Measurements from ENCODE around the gene MDM2. TPM values are rescaled to one million over a fixed set of nuclear protein-coding genes. Genes with fewer than 3 reads are reported as not detected.
"Not testable (repeated sequence)": the region's sequence is repeated elsewhere in the genome, so short reads cannot be mapped to it uniquely, and the experiment has no call there.

MDM2 gene
- total RNA-seq, 1 donor from 2014 or later = 243 TPM

DNA sequence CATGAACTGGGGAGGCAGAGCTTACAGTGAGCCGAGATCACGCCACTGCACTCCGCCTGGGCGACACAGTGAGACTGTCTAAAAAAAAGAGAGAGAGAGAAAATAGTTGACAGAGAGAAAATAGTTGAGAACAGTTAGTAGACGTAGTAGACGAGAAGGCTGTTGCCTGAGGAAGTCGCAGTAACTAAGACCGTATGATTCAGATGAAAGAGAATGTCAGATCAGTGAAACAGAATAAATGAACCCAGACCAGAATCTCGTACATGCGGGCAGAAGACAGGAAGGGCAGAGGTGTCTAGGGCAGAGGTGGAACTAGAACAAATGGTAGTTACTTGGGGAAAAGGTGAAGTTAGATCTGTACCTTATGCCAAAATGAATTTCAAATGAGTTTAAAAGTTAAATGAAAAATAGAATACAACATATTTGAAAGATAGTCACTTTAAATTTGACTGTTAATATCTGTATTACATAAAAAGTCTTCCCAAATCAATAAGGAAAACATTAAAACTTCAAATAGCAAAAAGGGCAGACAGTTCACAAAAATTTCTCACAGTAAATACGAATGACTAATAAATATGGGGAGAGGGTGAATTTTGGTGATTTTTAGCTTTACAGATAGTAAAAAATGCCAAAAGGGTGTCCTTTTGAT lies 17.7 kb downstream of the MDM2 start:
- no peak for DNase-seq (ENCODE audit: low read depth, low spot score)

DNA sequence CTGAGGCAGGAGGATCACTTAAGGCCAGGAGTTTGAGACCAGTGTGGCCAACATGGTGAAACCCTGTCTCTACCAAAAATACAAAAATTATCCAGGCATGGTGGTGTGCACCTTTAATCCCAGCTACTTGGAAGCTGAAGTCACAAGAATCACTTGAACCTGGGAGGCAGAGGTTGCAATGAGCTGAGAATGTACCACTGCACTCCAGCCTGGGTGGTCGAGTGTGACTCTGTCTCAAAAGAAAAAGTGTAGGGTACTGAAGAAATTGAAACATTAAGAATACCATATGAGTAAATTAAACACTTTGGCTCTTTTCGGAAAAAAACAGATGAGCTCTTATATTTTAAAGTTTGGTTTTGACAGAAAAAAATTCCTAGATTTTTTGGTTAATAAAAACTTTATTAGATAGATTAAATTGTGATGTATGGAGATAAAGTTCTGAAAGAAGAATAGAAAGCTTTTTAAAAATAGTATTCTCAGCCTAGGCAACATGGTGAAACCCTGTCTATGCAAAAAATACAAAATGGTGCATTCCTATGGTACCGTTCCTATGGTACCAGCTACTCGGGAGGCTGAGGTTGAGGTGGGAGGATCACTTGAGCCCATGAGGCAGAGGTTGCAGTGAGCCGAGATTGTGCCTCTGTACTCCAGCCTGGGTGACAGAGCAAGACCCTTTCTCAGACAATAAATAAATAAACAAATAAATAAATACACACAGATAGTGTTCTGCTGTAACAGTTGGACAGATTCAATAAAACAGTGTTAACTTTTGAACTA lies 20.1 kb downstream of the MDM2 start:
- no peak for DNase-seq (ENCODE audit: low read depth, low spot score)

DNA sequence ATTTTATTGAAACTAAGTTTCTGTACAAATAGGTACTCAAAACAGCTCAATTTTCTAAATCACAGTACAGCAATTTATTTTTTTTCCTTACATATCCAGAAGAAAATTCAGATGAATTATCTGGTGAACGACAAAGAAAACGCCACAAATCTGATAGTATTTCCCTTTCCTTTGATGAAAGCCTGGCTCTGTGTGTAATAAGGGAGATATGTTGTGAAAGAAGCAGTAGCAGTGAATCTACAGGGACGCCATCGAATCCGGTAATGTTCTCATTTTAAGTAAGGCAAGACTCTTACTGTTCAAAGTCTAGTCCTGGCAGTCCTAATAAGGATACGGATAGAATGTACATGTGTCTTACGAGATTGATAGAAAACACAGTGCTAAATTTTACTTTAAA lies 20.7 kb downstream of the MDM2 start:
- no peak for DNase-seq (ENCODE audit: low read depth, low spot score)

DNA sequence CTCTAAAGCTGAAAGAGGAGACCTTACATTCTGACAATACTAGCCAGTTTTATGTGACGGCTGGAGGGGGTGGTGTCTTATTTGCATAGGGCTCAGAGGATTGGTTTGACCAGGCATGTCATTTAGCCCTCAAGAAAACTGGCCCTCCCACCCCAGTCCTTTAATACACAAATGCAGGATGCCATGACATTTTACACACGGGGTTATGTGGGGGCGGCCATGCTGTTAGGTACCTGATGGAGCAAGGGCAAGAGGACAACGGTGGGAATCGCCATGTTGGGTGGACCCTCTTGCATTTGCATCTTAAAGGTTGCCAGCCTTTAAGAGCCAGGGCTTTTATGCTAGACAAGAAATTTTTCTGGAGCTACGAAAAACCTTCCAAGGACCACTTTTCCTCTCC lies 23.3 kb downstream of the MDM2 start:
- no peak for DNase-seq (ENCODE audit: low read depth, low spot score)

DNA sequence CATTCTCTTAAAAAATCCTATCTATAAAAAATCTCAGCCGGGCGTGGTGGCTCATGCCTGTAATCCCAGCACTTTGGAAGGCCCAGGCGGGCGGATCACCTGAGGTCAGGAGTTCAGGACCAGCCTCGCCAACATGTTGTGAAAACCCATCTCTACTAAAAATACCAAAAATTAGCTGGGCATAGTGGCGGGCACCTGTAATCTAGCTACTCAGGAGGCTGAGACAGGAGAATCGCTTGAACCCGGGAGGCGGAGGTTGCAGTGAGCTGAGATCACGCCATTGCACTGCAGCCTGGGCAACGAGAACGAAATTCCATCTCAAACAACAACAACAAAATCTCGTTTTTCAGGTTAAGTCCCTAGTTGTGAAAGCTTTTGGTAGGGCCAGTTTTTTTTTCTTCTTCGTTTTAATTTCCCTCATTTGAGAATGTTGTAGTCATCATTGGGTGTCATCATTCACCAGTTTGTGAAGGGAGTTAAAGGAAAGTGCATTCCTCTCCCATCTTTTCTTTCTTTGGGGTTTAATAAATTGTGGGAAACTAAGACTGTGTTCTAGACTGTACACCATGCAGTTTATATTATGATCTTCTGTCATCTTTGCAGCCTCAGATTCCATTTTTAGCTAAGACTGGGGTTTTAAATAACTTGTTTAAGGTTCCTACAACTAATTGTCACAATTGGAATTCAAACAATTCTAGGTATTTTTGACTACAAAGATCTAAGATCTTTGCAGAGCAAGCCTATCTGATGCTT lies 23.9 kb downstream of the MDM2 start:
- DNase-seq (ENCODE audit: low read depth, low spot score) = no peak

DNA sequence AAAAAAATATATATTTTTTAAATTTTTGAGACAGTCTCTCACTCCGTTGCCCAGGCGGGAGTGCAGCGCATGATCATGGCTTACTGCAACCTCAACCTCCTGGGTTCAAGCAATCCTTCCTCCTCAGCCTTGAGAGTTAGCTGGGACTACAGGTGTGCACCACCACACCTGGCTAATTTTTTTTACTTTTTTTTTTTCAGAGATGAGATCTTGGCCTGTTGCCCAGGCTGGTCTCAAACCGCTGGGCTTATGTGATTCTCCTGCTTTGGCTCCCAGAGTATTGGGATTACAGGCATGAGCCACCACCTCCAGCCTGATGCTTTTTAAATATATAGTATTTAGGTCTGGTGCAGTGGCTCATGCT lies 24.5 kb downstream of the MDM2 start:
- no peak for DNase-seq (ENCODE audit: low read depth, low spot score)

DNA sequence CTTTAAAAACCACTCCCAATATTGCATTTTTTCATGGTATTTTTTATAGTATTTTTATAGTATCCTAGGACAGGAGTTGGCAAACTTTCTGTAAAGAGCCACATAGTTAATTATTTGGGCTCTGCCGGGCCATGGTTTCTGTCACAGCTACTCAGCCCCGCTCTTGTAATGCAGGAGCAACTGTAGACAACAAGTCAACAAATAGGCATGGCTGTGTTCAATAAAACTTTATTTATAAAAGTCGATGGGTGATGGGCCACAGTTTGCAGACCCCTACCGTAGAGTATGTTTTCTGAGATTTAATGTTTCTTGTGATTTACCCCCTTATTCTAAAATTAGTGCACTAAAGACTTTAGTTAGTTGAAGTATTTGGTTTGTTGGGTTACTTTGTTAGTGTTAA lies 25.5 kb downstream of the MDM2 start:
- no peak for DNase-seq (ENCODE audit: low read depth, low spot score)

DNA sequence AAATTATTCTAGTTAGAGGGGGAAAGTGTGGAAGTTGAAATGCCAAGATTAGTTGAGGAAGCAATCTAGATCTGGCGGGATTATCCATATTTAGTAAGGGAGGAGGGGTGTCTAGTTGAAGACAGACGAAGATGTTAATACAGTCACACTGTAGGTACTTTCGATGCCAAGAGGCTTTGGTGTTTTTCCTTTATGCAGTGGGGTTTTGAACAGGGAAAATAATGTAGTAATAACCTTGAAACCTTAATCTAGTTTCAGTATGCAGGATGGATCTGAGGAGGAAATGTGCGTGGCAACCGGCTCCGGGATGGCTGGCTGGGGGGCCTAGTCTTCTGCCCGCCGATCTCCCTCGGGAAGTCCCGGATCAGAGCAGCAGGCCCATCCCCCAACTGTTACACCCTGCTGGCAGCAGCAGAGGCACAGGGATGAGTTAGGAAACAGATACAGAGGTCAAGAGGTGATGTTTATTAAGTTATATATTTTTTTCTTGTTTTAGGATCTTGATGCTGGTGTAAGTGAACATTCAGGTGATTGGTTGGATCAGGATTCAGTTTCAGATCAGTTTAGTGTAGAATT lies 27.4 kb downstream of the MDM2 start:
- DNase-seq (ENCODE audit: low read depth, low spot score) = no peak

DNA sequence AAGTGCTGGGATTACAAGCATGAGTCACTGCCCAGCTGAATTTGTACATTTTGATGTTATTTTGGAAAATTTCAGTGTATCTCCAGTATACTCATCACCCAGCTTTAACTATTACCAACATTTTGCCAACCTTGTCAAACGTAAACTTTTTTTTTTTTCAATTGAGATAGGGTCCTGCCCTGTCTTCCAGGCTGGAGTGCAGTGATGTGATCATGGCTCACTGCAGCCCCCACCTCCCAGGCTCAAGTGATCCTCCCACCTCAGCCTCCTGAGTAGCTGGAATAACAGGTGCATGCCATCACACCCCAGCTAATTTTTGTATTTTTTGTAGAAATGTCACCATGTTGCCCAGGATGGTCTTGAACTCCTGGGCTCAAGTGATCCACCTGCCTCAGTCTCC lies 29.2 kb downstream of the MDM2 start:
- DNase-seq (ENCODE audit: low read depth, low spot score) = no peak

DNA sequence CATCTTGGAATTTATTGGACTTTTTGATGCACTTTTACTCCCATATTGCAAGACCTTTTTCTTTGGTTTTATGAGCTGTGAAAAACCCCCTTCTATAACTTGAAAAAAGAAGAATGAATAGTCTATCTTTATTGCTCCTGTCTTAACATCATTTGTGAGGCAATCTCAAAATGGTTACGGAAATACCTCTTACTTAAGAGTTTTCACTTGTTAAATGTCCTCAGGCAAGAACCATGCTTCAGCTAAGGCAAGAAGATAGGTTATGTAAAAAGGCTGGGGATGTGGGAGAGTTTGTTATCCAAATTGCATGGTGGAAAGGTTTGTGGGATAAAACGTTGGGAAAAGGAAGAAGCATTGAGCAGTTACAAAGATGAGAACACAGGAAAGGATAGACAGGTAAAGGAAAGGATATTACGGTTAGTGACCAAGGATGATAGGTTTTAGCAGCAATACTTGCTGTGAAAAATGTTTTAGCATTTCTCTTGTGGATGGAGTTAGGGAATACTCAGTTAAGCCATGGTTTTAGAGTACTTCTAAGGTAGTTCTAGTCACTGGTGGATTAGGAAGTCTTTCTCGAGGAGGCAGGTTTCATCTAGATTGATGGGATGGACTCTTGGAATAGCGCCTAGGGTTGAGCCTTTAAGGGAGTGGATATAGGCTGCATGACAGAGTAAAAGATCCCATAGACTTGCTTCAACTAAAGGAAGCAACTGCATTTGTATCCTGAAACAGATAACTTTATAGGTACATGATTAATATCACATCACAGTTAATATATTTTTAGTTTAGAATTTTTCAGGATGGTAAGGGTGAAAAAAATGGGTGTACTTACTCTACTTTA lies 30.3 kb downstream of the MDM2 start:
- DNase-seq (ENCODE audit: low read depth, low spot score) = no peak

DNA sequence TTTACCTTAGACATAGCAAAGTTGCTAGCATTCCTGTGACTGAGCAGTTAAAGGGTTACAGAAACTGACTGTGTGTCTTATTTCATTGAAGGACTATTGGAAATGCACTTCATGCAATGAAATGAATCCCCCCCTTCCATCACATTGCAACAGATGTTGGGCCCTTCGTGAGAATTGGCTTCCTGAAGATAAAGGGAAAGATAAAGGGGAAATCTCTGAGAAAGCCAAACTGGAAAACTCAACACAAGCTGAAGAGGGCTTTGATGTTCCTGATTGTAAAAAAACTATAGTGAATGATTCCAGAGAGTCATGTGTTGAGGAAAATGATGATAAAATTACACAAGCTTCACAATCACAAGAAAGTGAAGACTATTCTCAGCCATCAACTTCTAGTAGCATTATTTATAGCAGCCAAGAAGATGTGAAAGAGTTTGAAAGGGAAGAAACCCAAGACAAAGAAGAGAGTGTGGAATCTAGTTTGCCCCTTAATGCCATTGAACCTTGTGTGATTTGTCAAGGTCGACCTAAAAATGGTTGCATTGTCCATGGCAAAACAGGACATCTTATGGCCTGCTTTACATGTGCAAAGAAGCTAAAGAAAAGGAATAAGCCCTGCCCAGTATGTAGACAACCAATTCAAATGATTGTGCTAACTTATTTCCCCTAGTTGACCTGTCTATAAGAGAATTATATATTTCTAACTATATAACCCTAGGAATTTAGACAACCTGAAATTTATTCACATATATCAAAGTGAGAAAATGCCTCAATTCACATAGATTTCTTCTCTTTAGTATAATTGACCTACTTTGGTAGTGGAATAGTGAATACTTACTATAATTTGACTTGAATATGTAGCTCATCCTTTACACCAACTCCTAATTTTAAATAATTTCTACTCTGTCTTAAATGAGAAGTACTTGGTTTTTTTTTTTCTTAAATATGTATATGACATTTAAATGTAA lies 31.5 kb downstream of the MDM2 start:
- DNase-seq (ENCODE audit: low read depth, low spot score) = no peak

DNA sequence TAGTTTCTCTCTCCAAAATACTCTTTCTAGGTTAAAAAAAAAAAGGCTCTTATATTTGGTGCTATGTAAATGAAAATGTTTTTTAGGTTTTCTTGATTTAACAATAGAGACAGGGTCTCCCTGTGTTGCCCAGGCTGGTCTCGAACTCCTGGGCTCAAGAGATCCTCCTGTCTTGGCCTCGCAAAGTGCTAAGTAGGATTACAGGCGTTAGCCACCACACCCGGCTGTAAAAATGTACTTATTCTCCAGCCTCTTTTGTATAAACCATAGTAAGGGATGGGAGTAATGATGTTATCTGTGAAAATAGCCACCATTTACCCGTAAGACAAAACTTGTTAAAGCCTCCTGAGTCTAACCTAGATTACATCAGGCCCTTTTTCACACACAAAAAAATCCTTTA lies 33.2 kb downstream of the MDM2 start:
- not testable (repeated sequence) for DNase-seq (ENCODE audit: low read depth, low spot score)

DNA sequence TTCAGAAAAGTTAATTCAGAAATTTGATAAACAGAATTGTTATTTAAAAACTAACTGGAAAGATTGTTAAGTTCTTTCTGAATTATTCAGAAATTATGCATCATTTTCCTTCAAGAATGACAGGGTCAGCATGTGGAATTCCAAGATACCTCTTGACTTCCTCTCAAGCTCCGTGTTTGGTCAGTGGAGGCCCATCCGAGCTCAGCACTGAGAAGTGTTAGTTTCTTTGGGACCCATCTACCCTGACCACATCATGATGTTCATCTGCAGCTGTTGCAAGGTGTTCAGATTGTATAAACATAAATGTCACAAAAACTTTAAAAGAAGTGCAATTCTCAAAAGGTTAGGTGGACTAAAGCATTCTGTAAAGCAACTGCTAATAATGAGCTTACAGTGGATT lies 33.7 kb downstream of the MDM2 start:
- DNase-seq (ENCODE audit: low read depth, low spot score) = no peak

DNA sequence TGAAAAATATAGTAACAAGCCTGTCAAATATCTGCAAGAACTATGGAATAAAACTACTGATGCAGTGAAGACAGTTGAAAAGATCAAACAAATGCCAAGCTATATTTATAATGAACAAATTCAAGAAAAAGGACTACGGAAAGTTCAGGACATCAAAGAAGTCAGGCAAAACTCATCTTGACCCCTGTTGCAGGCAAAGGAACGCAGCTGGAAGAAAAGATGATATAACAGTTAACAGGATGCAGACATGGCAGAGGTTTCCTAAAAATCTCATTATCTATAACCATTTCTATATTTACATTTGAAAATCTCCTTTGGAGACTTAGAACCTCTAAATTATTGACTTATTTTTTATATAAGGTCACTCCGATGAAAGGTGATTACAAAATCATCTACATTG lies 34.1 kb downstream of the MDM2 start:
- no peak for DNase-seq (ENCODE audit: low read depth, low spot score)

DNA sequence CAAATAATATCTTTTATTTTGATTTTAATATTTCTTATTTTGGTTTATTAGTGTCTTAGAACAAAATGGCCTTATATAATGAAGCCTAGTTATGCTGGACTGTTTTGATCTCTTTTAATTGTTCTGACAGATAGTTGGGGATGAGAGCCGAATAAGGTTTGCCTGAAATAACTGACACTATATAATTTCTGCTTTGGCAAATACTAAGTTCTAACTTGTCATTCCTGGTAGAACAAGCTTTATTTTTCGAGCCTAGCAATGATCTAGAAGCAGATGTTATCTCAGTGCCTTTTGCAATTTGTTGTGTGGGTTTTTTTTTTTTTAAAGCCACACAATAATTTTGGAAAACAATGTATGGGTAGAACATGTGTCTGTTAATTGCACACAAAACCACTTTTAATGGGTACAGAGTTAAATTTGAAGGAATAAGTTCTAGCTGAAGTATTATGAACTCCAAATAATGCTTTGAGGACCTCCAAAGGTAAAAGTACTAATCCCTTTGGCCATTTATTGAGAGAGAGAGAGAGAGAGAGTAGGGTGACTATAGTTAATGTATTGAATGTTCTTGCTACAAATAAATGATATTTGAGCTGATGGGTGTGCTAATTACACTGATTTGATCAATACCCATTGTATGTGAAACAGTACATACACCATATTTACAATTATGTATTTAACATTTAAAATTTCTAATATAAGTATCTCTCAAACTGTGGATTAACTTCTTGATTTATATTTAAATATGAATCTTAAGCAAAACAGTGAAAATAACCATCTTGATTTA lies 35.0 kb downstream of the MDM2 start:
- no peak for DNase-seq (ENCODE audit: low read depth, low spot score)

DNA sequence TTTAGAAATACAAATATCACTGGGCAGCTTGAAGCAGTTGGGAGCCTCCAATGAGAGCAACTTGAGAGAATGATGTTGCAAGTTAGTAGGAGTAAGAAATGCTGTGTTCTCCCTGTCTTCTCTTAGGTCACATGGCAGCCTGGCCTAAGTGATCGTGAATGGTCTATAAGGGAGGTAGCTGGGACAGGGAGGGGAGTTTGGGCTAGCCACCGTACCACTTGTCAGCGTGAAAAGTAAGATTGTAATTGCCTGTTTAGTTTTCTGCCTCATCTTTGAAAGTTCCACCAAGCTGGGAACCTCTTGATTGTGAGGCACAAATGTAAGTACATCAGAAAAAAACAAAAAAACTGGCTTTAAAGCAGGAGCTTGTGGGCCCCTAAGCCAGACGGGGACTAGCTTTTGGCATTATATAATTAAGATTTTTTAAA lies 36.4 kb downstream of the MDM2 start:
- DNase-seq (ENCODE audit: low read depth, low spot score) = no peak

DNA sequence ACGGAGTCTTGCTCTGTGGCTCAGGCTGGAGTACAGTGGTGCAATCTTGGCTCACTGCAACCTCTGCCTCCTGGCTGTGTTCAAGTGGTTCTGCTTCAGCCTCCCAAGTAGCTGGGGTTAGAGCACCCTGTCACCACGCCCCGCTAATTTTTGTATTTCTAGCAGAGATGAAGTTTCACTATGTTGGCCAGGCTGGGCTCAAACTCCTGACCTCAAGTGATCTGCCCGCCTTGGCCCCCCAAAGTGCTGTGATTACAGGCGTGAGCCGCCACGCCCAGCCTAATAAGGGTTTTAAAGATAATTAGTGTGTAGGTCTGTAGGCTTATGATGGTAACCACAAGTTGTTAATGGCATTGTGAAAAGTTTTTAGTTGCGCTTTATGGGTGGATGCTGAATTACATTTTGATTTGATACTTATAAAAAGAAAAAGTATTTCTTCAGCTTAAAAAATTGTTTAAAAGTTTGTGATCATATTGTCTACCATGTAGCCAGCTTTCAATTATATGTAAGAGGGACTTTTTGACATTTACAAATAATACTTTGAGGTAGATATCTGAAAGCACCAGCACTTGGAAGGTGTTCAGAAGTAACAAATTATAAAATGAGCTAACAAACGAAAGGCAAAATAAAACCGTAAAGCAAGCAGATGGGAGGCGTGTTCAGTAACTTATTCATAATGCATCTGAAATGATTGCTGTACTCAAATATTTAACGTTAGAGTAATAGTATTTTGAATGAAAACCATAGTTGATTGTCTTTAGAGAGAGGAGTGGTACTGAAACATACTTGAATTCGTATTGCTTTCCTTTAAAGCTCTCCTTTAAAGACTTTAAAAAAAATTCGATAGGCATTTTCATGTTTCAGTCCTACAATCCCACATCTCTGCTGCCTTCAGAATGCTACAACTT lies 37.1 kb downstream of the MDM2 start:
- DNase-seq (ENCODE audit: low read depth, low spot score) = no peak

DNA sequence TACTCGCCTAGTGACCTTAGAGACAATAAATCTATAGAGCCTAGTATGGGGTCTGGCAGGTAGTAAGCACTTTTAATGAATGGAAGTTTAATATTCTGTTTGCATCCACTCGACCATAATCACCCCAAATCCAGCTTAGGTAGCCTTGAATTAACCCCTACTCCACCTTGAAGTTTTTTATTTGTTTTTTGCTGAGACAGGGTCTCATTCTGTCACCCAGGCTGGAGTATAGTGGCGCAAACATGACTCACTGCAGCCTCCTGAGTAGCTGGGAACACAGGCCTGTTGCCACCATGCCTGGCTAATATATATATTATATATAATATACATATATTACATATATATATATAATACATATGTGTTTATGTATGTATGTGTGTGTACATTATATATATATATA lies 38.8 kb downstream of the MDM2 start:
- no peak for DNase-seq (ENCODE audit: low read depth, low spot score)

Data from pulmonary artery endothelial cell (primary cell).